ENCODE data around the gene ZNF792.
"Not testable (repeated sequence)": the region's sequence is repeated elsewhere in the genome, so short reads cannot be mapped to it uniquely, and the experiment has no call there.

ZNF792 gene

GRCh38 chr19:34938886-34939285 lies 25.1 kb downstream of the ZNF792 start:
- no peak for TF ChIP-seq POLR2A (IDR thresholded peaks at IDR 0.05; ENCODE audit: low read depth, low read length)
- FAIRE-seq = no peak
- DNase-seq (ENCODE audit: insufficient read length, low spot score) = no peak

DNA sequence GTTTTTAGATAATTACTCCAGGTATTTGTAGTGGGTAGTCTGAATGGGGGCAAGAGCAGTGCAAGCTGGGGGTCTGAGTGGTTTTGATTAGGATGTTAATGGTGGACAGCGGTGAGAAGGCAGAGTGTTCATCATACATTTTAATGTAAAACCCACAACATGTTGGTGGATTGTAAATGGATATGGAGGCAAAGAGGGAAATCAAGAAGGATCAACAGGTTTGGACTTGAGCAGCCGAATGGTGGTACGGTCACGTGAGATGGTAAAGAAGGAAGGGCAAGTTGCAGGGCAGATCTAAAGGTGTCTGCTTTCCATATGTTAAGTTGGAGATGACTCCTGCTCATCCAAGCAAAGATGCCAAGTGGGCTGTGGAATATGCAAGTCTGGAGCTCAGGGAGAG lies 27.8 kb downstream of the ZNF792 start:
- DNase-seq (ENCODE audit: insufficient read length, low spot score) = no peak
- no peak for FAIRE-seq
- no peak for TF ChIP-seq POLR2A (IDR thresholded peaks at IDR 0.05; ENCODE audit: low read depth, low read length)

GRCh38 chr19:34932494-34932893 lies 31.5 kb downstream of the ZNF792 start:
- no peak for TF ChIP-seq POLR2A (IDR thresholded peaks at IDR 0.05; ENCODE audit: low read depth, low read length)
- FAIRE-seq (no peak), DNase-seq (ENCODE audit: insufficient read length, low spot score) (no peak)

DNA sequence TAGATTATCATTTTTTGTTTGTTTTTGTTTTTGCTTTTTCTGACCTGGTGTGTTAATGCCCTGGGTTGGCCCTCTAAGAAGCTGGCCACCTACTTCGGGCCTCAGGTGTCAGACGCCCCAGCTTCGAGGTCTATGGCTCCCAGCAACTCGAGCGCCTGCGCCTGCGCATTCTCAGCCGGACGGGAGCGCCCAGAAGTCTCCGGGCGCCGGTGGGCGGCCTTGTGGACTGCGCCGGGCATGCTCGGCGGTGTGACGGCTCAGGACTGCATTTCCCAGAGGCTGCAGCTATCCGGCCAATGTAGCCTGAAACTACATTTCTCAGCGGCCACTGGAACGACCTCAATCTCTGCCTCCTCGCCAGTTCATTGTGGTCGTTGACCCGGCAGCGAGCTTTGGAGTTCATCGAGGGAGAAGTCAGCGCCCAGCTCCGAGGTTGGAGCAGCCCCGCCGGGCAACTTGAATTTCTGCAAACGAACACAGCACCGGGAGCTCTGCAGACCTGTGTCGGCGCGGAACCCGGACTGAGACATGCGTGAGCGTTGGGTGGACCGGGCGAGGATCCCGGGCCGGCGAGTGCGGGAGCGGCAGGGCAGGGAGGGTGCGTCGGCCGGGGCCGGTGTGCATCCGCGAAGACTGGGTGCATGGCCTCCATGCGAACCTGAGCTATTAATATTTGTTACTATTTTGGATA lies 37.2 kb downstream of the ZNF792 start, which contains the start of gene ZNF30:
Gene ZNF30, plus strand, starts transcription at position 219 of the 691 bp plus-strand sequence. CDS start 3,045 bp downstream, outside the sequence.
- DNase-seq (ENCODE audit: insufficient read length, low spot score) (peak; percentile 96), FAIRE-seq (peak; percentile 73)
- TF ChIP-seq POLR2A (IDR thresholded peaks at IDR 0.05; ENCODE audit: low read depth, low read length) = peak; percentile 68

- no peak for TF ChIP-seq POLR2A (IDR thresholded peaks at IDR 0.05; ENCODE audit: low read depth, low read length)
- no peak for DNase-seq (ENCODE audit: insufficient read length, low spot score)
- no peak for FAIRE-seq
These were observed 37.7 kb downstream of the ZNF792 start for GRCh38 chr19:34926361-34926684.

- FAIRE-seq = no peak
- no peak for TF ChIP-seq POLR2A (IDR thresholded peaks at IDR 0.05; ENCODE audit: low read depth, low read length)
These were observed 38.7 kb downstream of the ZNF792 start for GRCh38 chr19:34925278-34925855.

DNA sequence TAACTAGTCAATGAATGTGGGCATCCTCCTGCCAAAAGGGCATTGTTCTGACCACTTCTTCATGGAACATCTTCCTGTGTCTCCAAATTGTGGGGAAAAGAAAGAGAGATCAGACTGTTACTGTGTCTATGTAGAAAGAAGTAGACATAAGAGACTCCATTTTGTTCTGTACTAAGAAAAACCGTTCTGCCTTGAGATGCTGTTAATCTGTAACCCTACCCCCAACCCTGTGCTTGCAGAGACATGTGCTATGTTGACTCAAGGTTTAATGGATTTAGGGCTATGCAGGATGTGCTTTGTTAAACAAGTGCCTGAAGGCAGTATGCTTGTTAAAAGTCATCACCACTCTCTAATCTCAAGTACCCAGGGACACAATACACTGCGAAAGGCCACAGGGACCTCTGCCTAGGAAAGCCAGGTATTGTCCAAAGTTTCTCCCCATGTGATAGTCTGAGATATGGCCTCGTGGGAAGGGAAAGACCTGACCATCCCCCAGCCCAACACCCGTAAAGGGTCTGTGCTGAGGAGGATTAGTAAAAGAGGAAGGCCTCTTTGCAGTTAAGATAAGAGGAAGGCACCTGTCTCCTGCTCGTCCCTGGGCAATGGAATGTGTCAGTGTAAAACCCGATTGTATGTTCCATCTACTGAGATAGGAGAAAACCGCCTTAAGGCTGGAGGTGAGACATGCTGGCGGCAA lies 43.8 kb downstream of the ZNF792 start:
- not testable (repeated sequence) for DNase-seq (ENCODE audit: insufficient read length, low spot score); FAIRE-seq

More at GRCh38 chr19:34925278-34925855, 38.7 kb downstream of the ZNF792 start:
- DNase-seq (ENCODE audit: insufficient read length, low spot score) = no peak

DNA sequence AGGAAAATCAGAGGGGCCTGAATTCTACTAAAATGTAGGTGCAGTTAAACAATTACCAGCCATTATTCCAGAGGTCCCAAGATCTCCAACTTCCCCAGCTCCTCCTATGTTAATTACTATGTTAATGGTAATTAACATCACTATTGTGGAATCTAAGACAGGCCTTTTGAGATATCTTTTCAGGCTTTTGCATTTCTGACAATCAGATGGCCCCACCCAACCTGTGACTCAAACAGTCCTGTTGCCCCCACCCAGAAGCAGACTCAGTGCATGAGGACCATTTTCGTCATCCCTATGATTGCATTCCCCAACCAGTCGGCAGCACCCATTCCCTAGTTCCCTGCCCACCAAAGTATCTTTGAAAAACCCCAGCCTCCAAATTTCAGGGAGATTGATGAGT lies 45.8 kb downstream of the ZNF792 start:
- FAIRE-seq = no peak
- no peak for TF ChIP-seq POLR2A (IDR thresholded peaks at IDR 0.05; ENCODE audit: low read depth, low read length)

DNA sequence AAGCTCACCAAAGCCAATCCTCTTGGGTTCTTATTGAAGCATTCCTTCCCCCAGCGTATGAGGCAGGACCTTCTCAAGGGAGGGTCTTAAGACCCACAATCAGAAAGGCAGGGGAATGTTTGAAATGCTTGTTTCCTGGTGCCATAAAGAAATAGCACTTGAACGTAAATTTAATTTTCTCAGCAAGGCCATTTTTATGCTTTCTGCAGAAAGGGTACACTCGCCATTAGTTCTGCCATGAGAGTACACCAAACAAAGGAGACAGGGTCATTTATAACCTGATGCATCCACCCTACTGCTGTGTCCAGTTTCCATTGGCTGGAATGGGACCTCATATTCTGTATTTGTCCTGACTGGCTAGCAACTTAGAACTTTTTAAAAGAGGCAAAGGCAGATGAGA lies 46.9 kb downstream of the ZNF792 start:
- DNase-seq (ENCODE audit: insufficient read length, low spot score); FAIRE-seq: not testable (repeated sequence)

More for the DNA sequence above, 45.8 kb downstream of the ZNF792 start:
- DNase-seq (ENCODE audit: insufficient read length, low spot score) = no peak

DNA sequence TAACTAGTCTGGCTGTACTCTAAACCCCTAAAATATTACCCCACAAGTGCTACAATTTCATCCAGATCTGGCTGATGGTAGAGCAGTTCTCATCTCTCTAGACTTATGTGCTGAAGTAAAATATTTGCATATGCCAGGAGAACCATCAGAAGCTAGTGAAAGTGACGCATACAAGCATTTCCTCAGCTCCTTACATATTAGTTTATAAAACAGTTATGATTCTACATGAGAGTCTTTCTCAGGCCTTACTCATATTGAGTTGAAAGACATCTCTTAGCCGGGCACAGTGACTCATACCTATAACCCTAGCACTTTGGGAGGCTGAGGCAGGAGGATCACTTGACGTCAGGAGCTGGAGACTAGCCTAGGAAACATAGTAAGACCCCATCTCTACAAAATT lies 53.3 kb downstream of the ZNF792 start:
- FAIRE-seq (no peak), DNase-seq (ENCODE audit: insufficient read length, low spot score) (no peak)
- TF ChIP-seq POLR2A (IDR thresholded peaks at IDR 0.05; ENCODE audit: low read depth, low read length) = no peak

Data from H54 (cell line).